Testis (tissue), 2 donors: ENCODE measurements around the gene GUCA1C.

Experiments
- POLR2A ChIP-seq: fragments of 450-650 bp; IDR thresholded peaks from one replicate; pipeline ENCODE4 v1.6.1; 2017; ENCODE audit warnings: antibody characterized with exemption, mild to moderate bottlenecking, moderate library complexity
- TF ChIP-seq, protein P1 (sequence below), 3 experiments: fragments of 450-650 bp in 2 of 3; fragments of 200-600 bp in 1 of 3; sonication (generic) in 1 of 3; IDR thresholded peaks; one replicate each; pipeline ENCODE4 v1.5.1; 2016 to 2019; ENCODE audit warnings: antibody characterized with exemption in 3 of 3, mild to moderate bottlenecking in 2 of 3, moderate library complexity in 1 of 3

DNA sequence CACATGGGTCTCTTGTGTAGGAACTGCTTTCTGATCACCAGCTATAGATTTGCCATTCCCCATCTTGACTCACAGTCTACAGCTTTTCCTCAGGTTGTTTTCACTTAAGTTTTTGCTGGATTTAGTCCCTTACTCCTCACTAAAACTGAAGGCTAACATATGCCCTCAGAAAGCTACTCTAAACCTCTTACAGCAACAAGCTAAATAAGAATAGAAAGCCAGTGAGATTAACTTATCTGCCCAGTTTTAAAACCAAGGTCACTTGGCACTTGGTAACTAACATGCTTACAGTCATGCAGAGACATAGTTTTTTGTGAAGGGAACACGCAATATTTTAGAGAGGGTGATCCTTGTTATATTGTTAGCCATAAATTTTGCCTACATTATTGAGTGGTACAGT lies at the start of gene GUCA1C:
- TF ChIP-seq POLR2A = no peak
- TF ChIP-seq, protein P1, sequence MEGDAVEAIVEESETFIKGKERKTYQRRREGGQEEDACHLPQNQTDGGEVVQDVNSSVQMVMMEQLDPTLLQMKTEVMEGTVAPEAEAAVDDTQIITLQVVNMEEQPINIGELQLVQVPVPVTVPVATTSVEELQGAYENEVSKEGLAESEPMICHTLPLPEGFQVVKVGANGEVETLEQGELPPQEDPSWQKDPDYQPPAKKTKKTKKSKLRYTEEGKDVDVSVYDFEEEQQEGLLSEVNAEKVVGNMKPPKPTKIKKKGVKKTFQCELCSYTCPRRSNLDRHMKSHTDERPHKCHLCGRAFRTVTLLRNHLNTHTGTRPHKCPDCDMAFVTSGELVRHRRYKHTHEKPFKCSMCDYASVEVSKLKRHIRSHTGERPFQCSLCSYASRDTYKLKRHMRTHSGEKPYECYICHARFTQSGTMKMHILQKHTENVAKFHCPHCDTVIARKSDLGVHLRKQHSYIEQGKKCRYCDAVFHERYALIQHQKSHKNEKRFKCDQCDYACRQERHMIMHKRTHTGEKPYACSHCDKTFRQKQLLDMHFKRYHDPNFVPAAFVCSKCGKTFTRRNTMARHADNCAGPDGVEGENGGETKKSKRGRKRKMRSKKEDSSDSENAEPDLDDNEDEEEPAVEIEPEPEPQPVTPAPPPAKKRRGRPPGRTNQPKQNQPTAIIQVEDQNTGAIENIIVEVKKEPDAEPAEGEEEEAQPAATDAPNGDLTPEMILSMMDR (IDR thresholded peaks at IDR 0.05) = no peak
